Stimulated activated CD8-positive, alpha-beta memory T cell treated with anti-CD3 and anti-CD28 coated beads, Interleukin-15, amount 100 ng/mL, for 48 hours (primary cell): ENCODE results near the gene PFKP.
"Not testable (repeated sequence)": the region's sequence is repeated elsewhere in the genome, so short reads cannot be mapped to it uniquely, and the experiment has no call there.

Source experiments
- DNase-seq, 2 donors: peaks; one replicate each; pipeline ENCODE4 v3.0.0-alpha.2; 2020; ENCODE audit warnings: low read depth in 2 of 2

Gene PFKP

GRCh38 chr10:3098689-3099088, 31.3 kb downstream of the PFKP start:
- DNase-seq, result no peak

- DNase-seq, result no peak
These were observed 32.1 kb downstream of the PFKP start for GRCh38 chr10:3099291-3100092.

GRCh38 chr10:3100093-3100792, 32.9 kb downstream of the PFKP start:
- DNase-seq, result no peak

GRCh38 chr10:3100856-3101640, 33.7 kb downstream of the PFKP start:
- DNase-seq, result no peak

- DNase-seq, result no peak
These were observed 35.5 kb downstream of the PFKP start for GRCh38 chr10:3102720-3103427.

- DNase-seq, result no peak
These were observed 36.3 kb downstream of the PFKP start for GRCh38 chr10:3103646-3104045.

GRCh38 chr10:3104251-3104918, 37.0 kb downstream of the PFKP start:
- DNase-seq, result no peak

GRCh38 chr10:3105166-3105565, 37.8 kb downstream of the PFKP start:
- DNase-seq, result no peak

- no peak for DNase-seq
These were observed 38.6 kb downstream of the PFKP start for GRCh38 chr10:3105905-3106304.

GRCh38 chr10:3106328-3106727, 39.0 kb downstream of the PFKP start:
- not testable (repeated sequence) for DNase-seq

- no peak for DNase-seq
These were observed 39.6 kb downstream of the PFKP start for GRCh38 chr10:3106928-3107425.

- DNase-seq, result no peak
These were observed 40.1 kb downstream of the PFKP start for GRCh38 chr10:3107426-3107961.

GRCh38 chr10:3108033-3108432, 40.7 kb downstream of the PFKP start:
- no peak for DNase-seq

GRCh38 chr10:3108575-3109105, 41.3 kb downstream of the PFKP start:
- no peak for DNase-seq

- DNase-seq, result no peak
These were observed 41.8 kb downstream of the PFKP start for GRCh38 chr10:3109196-3109595.

- DNase-seq, result no peak
These were observed 42.3 kb downstream of the PFKP start for GRCh38 chr10:3109633-3110032.

GRCh38 chr10:3110782-3111620, 43.7 kb downstream of the PFKP start:
- DNase-seq, result no peak

- DNase-seq, result no peak
These were observed 44.3 kb downstream of the PFKP start for GRCh38 chr10:3111621-3112163.

GRCh38 chr10:3113343-3113720, 46.0 kb downstream of the PFKP start:
- DNase-seq, result no peak
